Transverse colon (tissue), 3 donors: ENCODE results near the gene C1orf35.

ENCODE experiments used
- EP300 ChIP-seq: sonication (generic); formaldehyde crosslinking; IDR thresholded peaks from one replicate; pipeline ENCODE4 v1.6.1; 2017; ENCODE audit warnings: antibody characterized with exemption, low read depth
- TF ChIP-seq, protein P1 (sequence below), 5 experiments: fragments of 200-600 bp in 3 of 5; fragments of 450-650 bp in 2 of 5; sonication (generic) in 3 of 5; IDR thresholded peaks; 1 replicate in 2 of 5; 2 replicates in 3 of 5; pipeline ENCODE4 v1.5.1; 2016 to 2017; ENCODE audit warnings: antibody characterized with exemption in 5 of 5, inconsistent platforms in 3 of 5, mild to moderate bottlenecking in 2 of 5, moderate library complexity in 1 of 5

- TF ChIP-seq, protein P1, sequence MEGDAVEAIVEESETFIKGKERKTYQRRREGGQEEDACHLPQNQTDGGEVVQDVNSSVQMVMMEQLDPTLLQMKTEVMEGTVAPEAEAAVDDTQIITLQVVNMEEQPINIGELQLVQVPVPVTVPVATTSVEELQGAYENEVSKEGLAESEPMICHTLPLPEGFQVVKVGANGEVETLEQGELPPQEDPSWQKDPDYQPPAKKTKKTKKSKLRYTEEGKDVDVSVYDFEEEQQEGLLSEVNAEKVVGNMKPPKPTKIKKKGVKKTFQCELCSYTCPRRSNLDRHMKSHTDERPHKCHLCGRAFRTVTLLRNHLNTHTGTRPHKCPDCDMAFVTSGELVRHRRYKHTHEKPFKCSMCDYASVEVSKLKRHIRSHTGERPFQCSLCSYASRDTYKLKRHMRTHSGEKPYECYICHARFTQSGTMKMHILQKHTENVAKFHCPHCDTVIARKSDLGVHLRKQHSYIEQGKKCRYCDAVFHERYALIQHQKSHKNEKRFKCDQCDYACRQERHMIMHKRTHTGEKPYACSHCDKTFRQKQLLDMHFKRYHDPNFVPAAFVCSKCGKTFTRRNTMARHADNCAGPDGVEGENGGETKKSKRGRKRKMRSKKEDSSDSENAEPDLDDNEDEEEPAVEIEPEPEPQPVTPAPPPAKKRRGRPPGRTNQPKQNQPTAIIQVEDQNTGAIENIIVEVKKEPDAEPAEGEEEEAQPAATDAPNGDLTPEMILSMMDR (IDR thresholded peaks at IDR 0.05), result peak in 1 of 5 experiments; percentile 5
- no peak for TF ChIP-seq EP300
Observed at GRCh38 chr1:228109073-228109961, 6.2 kb upstream of the C1orf35 start, which contains the start of gene MRPL55.
